Common myeloid progenitor, CD34-positive (primary cell): ENCODE measurements around the gene OSBPL10.

Experiments used
- CTCF ChIA-PET: fragments of 350-600 bp; sonication (Branson Sonifier 250); formaldehyde crosslinking; loops from one replicate; lab custom pipeline; 2021; ENCODE audit warnings: antibody characterized with exemption; lab: Charles Lee
- POLR2A ChIA-PET: fragments of 350-600 bp; sonication (Branson Sonifier 250); formaldehyde crosslinking; loops from one replicate; lab custom pipeline; 2021; ENCODE audit warnings: antibody characterized with exemption; lab: Charles Lee
- DNase-seq, 3 donors: peaks; one replicate each; pipeline versions ENCODE4 v3.0.0 to v3.0.0-alpha.2; 2013
- H3K27ac ChIP-seq, 2 experiments: 1 replicate in 1 of 2; 2 replicates in 1 of 2; pipeline ENCODE4 v1.7.0; 2013; ENCODE audit warnings: inconsistent platforms in 2 of 2, low read length in 2 of 2, mild to moderate bottlenecking in 2 of 2, low read depth in 1 of 2, moderate library complexity in 1 of 2; ENCODE audit not compliant: severe bottlenecking in 2 of 2, insufficient read depth in 1 of 2, poor library complexity in 1 of 2
- H3K27me3 ChIP-seq, 5 experiments: replicated peaks in 2 of 5; 1 replicate in 3 of 5; 2 replicates in 2 of 5; pipeline versions ENCODE4 v1.6.1 to v1.7.0; 2013; ENCODE audit warnings: low read length in 4 of 5, mild to moderate bottlenecking in 2 of 5, moderate library complexity in 2 of 5, inconsistent platforms in 1 of 5; ENCODE audit not compliant: insufficient read depth in 5 of 5, control insufficient read depth in 4 of 5
- H3K36me3 ChIP-seq, 4 experiments: 1 replicate in 2 of 4; 2 replicates in 2 of 4; pipeline versions ENCODE4 v1.6.1 to v1.7.0; 2013; ENCODE audit warnings: low read length in 3 of 4, control low read depth in 1 of 4, mild to moderate bottlenecking in 1 of 4; ENCODE audit not compliant: control insufficient read depth in 4 of 4, insufficient read depth in 4 of 4
- H3K4me1 ChIP-seq, 4 experiments: 1 replicate in 3 of 4; 2 replicates in 1 of 4; pipeline versions ENCODE4 v1.6.1 to v1.7.1; 2013; ENCODE audit warnings: low read length in 3 of 4, mild to moderate bottlenecking in 3 of 4, control low read depth in 1 of 4, inconsistent platforms in 1 of 4, moderate library complexity in 1 of 4; ENCODE audit not compliant: control insufficient read depth in 4 of 4, insufficient read depth in 4 of 4; ENCODE audit errors: control extremely low read depth in 1 of 4
- H3K4me3 ChIP-seq, 7 experiments: 1 replicate in 4 of 7; 2 replicates in 3 of 7; pipeline versions ENCODE4 v1.5.1 to v1.7.0; 2013; ENCODE audit warnings: mild to moderate bottlenecking in 7 of 7, low read length in 6 of 7, moderate library complexity in 6 of 7, inconsistent platforms in 2 of 7, low read depth in 2 of 7, control low read depth in 1 of 7; ENCODE audit not compliant: insufficient read depth in 4 of 7, control insufficient read depth in 1 of 7; ENCODE audit errors: extremely low read depth in 1 of 7
- H3K9me3 ChIP-seq, 5 experiments: 1 replicate in 4 of 5; 2 replicates in 1 of 5; pipeline versions ENCODE4 v1.6.1 to v1.7.1; 2013; ENCODE audit warnings: low read length in 4 of 5, mild to moderate bottlenecking in 2 of 5, inconsistent platforms in 1 of 5, low read depth in 1 of 5, moderate library complexity in 1 of 5; ENCODE audit not compliant: control insufficient read depth in 4 of 5, insufficient read depth in 2 of 5; ENCODE audit errors: control extremely low read depth in 1 of 5
- WGBS: methylation state at CpG from one replicate; pipeline ENCODE4 v1.1.5; 2013; ENCODE audit not compliant: insufficient coverage; 5-methylcytosine and 5-hydroxymethylcytosine counted together

Gene OSBPL10

DNA sequence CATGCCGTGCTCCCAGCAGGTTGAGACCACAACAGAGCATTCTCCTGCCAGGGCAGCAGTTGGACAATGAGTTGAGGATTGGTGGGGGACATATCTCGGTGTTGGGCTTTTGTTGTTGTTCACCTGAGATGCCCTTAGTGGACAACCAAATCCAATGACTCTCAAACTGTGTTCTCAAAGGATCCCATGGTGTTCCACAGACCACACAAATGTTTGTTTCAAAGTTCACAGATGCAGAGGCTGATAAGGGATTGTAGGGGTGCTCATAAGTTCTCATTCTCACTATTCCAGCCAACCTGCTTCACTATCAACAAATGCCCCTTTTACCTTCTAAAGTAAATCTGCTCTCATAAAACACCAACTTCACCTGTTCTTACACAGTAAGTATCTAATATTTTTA is 159.9 kb downstream of the OSBPL10 start:
- Histone ChIP-seq H3K27me3 (no peaks in the 10 kb centered on the region), H3K36me3 (no peaks in the 10 kb centered on the region), H3K9me3 (no peaks in the 10 kb centered on the region), H3K27ac (no peak overlapping the region), H3K4me3 (no peak overlapping the region), H3K4me1 (no peaks in the 10 kb centered on the region)
- no peak for DNase-seq
- CTCF ChIA-PET = no interaction called here
- WGBS = no CpG with 5 or more reads among the region's 2 CpGs
- POLR2A ChIA-PET = no interaction called here

DNA sequence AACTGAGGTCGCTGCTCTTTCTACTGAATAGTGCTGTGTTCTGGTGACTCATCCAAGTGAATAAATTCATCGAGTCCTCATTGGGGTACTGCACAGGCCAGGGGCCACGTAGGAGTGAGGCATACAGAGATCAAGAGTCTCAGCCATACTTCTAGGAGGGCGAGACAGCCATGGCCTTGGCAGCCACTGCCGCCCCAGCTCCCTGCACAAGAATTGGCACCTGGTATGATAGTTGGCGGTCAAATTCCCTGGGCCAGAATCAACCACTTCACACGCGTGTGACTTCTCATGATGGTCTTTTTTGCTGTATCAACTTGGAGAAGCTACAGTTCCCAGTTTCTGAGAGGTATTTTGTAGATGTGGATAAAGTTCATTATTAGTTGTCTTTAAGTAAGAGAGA is 161.6 kb downstream of the OSBPL10 start:
- CTCF ChIA-PET = no interaction called here
- H3K9me3 ChIP-seq = no peaks in the 10 kb centered on the region
- H3K27ac ChIP-seq = no peak overlapping the region
- POLR2A ChIA-PET = no interaction called here
- H3K27me3 ChIP-seq = no peaks in the 10 kb centered on the region
- no peak for DNase-seq
- no peaks in the 10 kb centered on the region for H3K4me1 ChIP-seq
- no peak overlapping the region for H3K4me3 ChIP-seq
- 96% methylated on average over 8 of the region's 8 CpGs for WGBS
- H3K36me3 ChIP-seq = no peaks in the 10 kb centered on the region

DNA sequence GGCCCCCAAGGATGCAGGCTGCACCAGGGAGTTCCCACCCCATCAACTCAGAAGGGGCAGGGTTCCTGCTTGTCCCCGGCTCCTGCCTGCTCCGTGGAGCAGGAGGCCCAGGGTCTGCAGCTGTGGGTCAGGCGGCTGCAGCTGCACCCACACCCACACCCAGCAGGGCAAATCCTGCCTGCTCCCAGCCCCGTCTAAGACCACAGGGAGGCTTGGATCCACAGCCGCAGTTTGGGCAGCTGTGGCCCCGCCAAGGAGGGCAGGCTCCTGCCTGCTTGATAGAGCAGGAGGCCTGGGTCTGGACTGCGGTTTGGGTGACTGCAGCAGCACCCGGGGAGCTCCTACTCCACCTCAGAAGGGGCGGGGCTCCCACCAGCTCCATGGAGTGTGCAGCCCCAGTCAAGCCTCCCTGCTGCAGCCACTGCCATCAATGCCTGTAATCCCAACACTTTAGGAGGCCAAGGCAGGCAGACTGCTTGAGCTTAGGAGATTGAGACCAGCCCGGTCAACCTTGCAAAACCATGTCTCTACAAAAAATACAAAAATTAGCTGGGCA is 163.6 kb downstream of the OSBPL10 start:
- Histone ChIP-seq H3K4me1 (no peaks in the 10 kb centered on the region), H3K9me3 (no peaks in the 10 kb centered on the region), H3K36me3 (no peaks in the 10 kb centered on the region), H3K27ac (no peak overlapping the region), H3K4me3 (no peak overlapping the region), H3K27me3 (no peaks in the 10 kb centered on the region)
- no peak for DNase-seq
- POLR2A ChIA-PET = no interaction called here
- CTCF ChIA-PET = no interaction called here
- 91% methylated on average over 7 of the region's 10 CpGs for WGBS

DNA sequence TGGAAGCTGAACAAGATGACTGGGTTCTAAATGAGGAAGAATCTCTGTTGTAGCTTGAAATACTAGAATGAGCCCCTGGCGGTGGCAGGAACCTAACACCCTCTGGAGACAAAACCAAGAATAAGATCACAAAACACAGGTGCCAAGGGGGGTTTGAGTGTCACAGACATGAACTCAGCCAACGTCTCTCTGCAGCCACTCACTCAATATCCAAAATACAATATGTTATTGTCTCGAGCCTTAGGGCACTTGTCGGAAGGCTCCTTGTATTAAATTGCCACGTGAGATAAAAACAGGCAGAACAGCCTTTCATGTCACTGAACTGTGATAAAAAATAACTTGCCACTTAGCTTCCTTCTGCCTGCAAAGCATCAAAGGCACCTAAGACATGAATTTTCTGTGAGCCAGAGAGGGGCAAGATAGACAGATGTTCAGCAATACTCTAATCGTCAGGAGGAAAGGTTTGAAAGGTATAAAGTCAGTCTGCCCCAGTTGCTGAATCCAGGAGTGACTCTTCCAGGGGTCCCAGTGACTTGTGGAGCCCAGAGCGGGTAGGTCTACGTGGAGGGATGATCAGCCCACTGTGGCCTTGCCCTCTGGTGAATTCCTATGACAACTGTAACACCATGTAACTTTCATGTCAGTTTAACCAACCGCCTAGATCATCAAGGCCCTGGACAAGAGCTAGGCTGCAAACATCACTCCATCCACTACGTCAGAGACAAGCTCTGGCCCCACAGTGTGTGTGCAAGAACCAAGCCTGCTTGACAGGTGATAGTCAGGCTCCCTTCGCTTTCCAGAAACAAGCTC is 165.2 kb downstream of the OSBPL10 start:
- no peaks in the 10 kb centered on the region for H3K36me3 ChIP-seq
- H3K4me1 ChIP-seq = no peaks in the 10 kb centered on the region
- ChIA-PET POLR2A (no interaction called here), CTCF (no interaction called here)
- DNase-seq = no peak
- H3K4me3 ChIP-seq = no peak overlapping the region
- no peaks in the 10 kb centered on the region for H3K27me3 ChIP-seq
- no peak overlapping the region for H3K27ac ChIP-seq
- 95% methylated on average over 10 of the region's 11 CpGs for WGBS
- H3K9me3 ChIP-seq = no peaks in the 10 kb centered on the region

DNA sequence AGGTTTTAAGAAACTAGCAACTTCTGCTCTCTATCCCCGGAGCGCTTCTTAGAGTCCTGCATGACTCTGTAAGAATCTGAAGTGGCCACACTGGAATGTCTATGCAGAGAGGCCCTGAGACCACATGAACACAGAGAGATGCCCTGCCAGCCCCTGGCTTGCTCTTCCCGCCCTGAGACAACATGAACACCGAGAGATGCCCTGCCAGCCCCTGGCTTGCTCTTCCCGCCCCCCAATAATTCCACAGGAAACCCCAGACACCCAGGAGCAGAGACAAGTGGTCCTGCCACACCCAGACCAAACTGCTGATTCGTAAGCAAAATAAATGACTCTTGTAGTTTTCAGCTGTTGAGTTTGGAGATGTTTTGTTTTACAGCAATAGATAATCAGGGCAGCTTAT is 166.1 kb downstream of the OSBPL10 start:
- no peaks in the 10 kb centered on the region for H3K36me3 ChIP-seq
- H3K9me3 ChIP-seq = no peaks in the 10 kb centered on the region
- 97% methylated on average over 4 of the region's 6 CpGs for WGBS
- CTCF ChIA-PET = no interaction called here
- no peak overlapping the region for H3K27ac ChIP-seq
- no peak overlapping the region for H3K4me3 ChIP-seq
- no peaks in the 10 kb centered on the region for H3K27me3 ChIP-seq
- no peak for DNase-seq
- POLR2A ChIA-PET = no interaction called here
- no peaks in the 10 kb centered on the region for H3K4me1 ChIP-seq

DNA sequence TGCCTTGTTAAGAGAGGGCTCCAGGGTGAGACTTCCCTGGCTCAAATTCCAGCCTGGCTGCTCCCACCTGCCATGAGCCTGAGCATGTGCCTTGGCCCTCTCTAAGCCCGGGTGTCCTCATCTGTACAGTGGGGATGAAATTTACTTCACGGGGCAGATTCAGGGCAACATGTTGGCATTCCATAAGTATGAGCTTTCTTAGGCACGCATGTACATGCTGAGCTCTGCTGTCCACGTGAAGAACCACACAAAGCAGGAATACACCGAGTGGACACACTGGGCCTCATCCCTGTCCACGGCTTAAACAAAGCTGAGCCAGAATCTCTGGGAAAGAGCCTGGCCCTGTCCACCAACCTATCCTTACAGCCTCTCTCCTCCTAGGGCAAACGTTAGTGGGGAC is 167.4 kb downstream of the OSBPL10 start:
- POLR2A ChIA-PET = no interaction called here
- H3K4me3 ChIP-seq = no peak overlapping the region
- no peaks in the 10 kb centered on the region for H3K27me3 ChIP-seq
- no peaks in the 10 kb centered on the region for H3K9me3 ChIP-seq
- CTCF ChIA-PET = no interaction called here
- no peaks in the 10 kb centered on the region for H3K4me1 ChIP-seq
- no peak overlapping the region for H3K27ac ChIP-seq
- DNase-seq = no peak
- 95% methylated on average over 6 of the region's 7 CpGs for WGBS
- no peaks in the 10 kb centered on the region for H3K36me3 ChIP-seq

DNA sequence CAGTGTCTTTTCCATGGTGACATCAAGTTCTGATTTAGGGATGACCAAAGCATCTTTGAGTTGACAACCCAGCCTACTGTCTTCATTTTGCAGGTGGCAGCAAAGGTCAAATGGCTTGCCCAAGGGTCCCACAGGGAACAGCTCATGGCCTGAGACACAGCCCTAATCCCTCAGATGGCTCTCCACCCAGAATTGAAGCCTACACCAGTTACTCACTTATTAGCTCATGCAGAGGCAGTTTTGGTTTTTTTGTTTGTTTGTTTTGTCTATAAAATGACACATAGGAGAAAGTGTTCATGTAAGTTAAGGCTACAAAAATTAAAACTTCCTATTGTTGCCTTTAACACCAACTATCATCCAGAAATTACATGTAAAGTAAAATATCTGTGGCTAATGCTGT is 167.9 kb downstream of the OSBPL10 start:
- Histone ChIP-seq H3K9me3 (no peaks in the 10 kb centered on the region), H3K4me1 (no peaks in the 10 kb centered on the region), H3K27me3 (no peaks in the 10 kb centered on the region), H3K36me3 (no peaks in the 10 kb centered on the region), H3K27ac (no peak overlapping the region), H3K4me3 (no peak overlapping the region)
- POLR2A ChIA-PET = no interaction called here
- CTCF ChIA-PET = no interaction called here
- no peak for DNase-seq
